ENCODE data around the gene LIPC.

DNA sequence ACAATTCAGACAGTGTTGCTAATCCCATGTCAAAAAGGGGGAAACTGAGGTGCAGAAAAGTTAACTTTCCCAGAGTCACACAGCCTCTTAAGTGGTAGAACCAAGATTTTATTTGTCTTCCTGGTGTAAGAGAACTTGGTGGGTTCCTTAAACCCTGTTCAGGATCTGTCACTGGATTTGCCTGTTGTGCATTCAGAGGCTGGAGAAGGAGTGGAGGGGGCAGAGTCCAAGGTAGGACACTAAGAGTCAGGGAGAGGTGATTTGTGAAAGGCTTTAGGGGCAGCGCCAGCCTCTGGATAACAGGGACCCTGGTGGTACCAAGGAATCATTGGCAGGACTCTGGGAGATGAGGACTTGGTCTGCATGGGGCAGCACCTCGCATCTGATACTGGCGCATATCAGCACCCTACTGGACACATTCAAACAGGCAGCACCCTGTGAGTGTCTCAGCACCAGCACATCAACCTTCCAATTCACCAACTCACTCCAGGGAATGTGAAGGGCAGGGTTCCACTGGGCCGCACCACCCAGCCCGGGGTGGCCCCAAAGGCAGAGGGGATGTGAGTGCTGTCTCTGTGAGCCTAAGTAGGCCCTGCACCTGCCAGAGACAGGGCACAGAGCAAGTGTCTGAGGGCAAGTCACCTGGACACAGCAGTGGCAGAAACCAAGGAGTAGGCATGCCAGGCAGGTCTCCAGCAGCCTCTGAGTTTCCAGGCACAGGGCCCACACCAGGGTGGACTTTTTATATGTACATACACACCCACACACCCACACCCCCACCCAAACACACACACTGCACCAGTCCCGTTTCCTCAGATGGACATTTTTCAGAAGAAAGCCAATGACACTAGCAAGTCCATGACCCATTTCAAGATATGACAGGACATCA is 71.6 kb downstream of the LIPC start:
- TF ChIP-seq, protein P1, sequence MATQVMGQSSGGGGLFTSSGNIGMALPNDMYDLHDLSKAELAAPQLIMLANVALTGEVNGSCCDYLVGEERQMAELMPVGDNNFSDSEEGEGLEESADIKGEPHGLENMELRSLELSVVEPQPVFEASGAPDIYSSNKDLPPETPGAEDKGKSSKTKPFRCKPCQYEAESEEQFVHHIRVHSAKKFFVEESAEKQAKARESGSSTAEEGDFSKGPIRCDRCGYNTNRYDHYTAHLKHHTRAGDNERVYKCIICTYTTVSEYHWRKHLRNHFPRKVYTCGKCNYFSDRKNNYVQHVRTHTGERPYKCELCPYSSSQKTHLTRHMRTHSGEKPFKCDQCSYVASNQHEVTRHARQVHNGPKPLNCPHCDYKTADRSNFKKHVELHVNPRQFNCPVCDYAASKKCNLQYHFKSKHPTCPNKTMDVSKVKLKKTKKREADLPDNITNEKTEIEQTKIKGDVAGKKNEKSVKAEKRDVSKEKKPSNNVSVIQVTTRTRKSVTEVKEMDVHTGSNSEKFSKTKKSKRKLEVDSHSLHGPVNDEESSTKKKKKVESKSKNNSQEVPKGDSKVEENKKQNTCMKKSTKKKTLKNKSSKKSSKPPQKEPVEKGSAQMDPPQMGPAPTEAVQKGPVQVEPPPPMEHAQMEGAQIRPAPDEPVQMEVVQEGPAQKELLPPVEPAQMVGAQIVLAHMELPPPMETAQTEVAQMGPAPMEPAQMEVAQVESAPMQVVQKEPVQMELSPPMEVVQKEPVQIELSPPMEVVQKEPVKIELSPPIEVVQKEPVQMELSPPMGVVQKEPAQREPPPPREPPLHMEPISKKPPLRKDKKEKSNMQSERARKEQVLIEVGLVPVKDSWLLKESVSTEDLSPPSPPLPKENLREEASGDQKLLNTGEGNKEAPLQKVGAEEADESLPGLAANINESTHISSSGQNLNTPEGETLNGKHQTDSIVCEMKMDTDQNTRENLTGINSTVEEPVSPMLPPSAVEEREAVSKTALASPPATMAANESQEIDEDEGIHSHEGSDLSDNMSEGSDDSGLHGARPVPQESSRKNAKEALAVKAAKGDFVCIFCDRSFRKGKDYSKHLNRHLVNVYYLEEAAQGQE (IDR thresholded peaks at IDR 0.05; ENCODE audit: low read depth), result no peak
- no peak for TF ChIP-seq EP300 (IDR thresholded peaks at IDR 0.05; ENCODE audit: borderline replicate concordance)
- no peak for TF ChIP-seq RAD21 (IDR thresholded peaks at IDR 0.05; ENCODE audit: low read depth)
- TF ChIP-seq FOXM1 (IDR thresholded peaks at IDR 0.05; ENCODE audit: borderline replicate concordance, low read depth), result no peak
- TF ChIP-seq MAX (IDR thresholded peaks at IDR 0.05), result no peak
- no peak for TF ChIP-seq USF1 (IDR thresholded peaks at IDR 0.05)
- TF ChIP-seq CEBPB (IDR thresholded peaks at IDR 0.05), result no peak
- TF ChIP-seq YY1 (IDR thresholded peaks at IDR 0.05; ENCODE audit: low read depth), result no peak
- TF ChIP-seq NFIC (IDR thresholded peaks at IDR 0.05), result no peak
- no peak for TF ChIP-seq TAF1 (IDR thresholded peaks at IDR 0.05; ENCODE audit: low read depth)
